ENCODE measurements around the gene CAV1. TPM values are rescaled to one million over a fixed set of nuclear protein-coding genes. Genes with fewer than 3 reads are reported as not detected.
"Not testable (repeated sequence)": the region's sequence is repeated elsewhere in the genome, so short reads cannot be mapped to it uniquely, and the experiment has no call there.

The CAV1 gene
- total RNA-seq, 1 donor from 2014 or later, result 15.8 TPM

DNA sequence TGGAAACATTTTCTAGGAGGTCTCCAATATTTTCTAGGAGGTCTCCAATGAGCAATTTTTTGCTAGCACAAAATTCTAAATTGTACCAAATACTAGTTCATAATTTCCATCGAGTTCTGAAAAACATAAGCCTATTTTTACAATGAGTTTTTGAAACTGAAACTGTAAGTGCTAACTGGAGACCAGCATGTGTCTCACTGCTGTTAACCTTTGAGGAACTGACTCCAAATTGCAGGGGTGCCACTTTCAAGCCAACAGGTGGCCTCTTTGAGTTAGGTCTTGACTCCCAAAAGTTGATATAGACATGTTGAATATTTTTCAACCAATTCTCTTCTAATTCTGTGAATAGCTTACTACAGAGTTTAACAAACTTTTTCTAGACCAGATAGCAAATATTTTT lies 58.8 kb downstream of the CAV1 start:
- no peak overlapping the region for H3K4me3 ChIP-seq (ENCODE audit: low read depth, low read length)
- no peaks in the 10 kb centered on the region for H3K36me3 ChIP-seq (ENCODE audit: control insufficient read depth, insufficient read depth, low read length)
- TF ChIP-seq, protein P1, sequence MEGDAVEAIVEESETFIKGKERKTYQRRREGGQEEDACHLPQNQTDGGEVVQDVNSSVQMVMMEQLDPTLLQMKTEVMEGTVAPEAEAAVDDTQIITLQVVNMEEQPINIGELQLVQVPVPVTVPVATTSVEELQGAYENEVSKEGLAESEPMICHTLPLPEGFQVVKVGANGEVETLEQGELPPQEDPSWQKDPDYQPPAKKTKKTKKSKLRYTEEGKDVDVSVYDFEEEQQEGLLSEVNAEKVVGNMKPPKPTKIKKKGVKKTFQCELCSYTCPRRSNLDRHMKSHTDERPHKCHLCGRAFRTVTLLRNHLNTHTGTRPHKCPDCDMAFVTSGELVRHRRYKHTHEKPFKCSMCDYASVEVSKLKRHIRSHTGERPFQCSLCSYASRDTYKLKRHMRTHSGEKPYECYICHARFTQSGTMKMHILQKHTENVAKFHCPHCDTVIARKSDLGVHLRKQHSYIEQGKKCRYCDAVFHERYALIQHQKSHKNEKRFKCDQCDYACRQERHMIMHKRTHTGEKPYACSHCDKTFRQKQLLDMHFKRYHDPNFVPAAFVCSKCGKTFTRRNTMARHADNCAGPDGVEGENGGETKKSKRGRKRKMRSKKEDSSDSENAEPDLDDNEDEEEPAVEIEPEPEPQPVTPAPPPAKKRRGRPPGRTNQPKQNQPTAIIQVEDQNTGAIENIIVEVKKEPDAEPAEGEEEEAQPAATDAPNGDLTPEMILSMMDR (IDR thresholded peaks at IDR 0.05; ENCODE audit: insufficient read depth, low read length, poor library complexity, severe bottlenecking), result no peak
- no peak for DNase-seq (ENCODE audit: low read depth)
- no peaks in the 10 kb centered on the region for H3K27me3 ChIP-seq (ENCODE audit: control insufficient read depth, insufficient read depth, low read length)

GRCh38 chr7:116584721-116585120 lies 59.9 kb downstream of the CAV1 start:
- TF ChIP-seq, protein P1 (IDR thresholded peaks at IDR 0.05; ENCODE audit: insufficient read depth, low read length, poor library complexity, severe bottlenecking), result no peak
- no peaks in the 10 kb centered on the region for H3K27me3 ChIP-seq (ENCODE audit: control insufficient read depth, insufficient read depth, low read length)
- DNase-seq (ENCODE audit: low read depth), result no peak
- H3K4me3 ChIP-seq (ENCODE audit: low read depth, low read length), result no peak overlapping the region
- no peaks in the 10 kb centered on the region for H3K36me3 ChIP-seq (ENCODE audit: control insufficient read depth, insufficient read depth, low read length)

DNA sequence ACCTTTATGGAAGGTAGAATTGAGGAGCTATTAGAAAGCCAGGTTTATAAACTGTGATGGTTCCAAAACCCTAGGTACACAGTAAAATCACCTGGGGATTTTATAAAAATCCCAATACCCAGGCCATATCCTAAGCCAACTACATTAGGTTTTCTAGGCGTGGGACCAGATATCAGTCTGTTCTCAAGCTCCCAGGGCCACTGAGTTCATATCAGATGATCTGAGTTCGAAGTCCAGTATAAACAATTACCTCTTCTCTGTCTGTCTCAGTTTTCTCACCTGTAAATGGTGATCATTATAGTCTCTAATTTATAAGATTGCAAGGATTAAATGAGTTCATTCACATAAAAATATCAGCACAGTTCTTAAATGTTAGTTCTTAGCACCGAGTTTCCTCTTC lies 60.6 kb downstream of the CAV1 start:
- no peaks in the 10 kb centered on the region for H3K27me3 ChIP-seq (ENCODE audit: control insufficient read depth, insufficient read depth, low read length)
- TF ChIP-seq, protein P1 (IDR thresholded peaks at IDR 0.05; ENCODE audit: insufficient read depth, low read length, poor library complexity, severe bottlenecking), result no peak
- DNase-seq (ENCODE audit: low read depth), result no peak

GRCh38 chr7:116585967-116586366 lies 61.1 kb downstream of the CAV1 start:
- DNase-seq (ENCODE audit: low read depth), result no peak
- TF ChIP-seq, protein P1 (IDR thresholded peaks at IDR 0.05; ENCODE audit: insufficient read depth, low read length, poor library complexity, severe bottlenecking), result no peak

More for the DNA sequence above, 60.6 kb downstream of the CAV1 start:
- no peak overlapping the region for H3K4me3 ChIP-seq (ENCODE audit: low read depth, low read length)
- no peaks in the 10 kb centered on the region for H3K36me3 ChIP-seq (ENCODE audit: control insufficient read depth, insufficient read depth, low read length)

DNA sequence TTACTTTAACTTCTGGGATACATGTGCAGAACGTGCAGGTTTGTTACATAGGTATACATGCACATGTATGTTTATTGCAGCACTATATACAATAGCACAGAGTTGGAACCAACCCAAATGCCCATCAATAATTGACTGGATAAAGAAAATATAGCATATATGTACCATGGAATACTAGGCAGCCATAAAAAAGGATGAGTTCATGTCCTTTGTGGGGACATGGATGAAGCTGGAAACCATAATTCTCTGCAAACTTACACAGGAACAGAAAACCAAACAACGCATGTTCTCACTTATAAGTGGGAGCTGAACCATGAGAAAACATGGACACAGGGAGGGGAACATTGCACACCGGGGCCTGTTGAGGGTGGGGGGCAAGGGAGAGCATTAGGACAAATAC lies 62.4 kb downstream of the CAV1 start:
- not testable (repeated sequence) for H3K4me3 ChIP-seq (ENCODE audit: low read depth, low read length); DNase-seq (ENCODE audit: low read depth); H3K27me3 ChIP-seq (ENCODE audit: control insufficient read depth, insufficient read depth, low read length); H3K36me3 ChIP-seq (ENCODE audit: control insufficient read depth, insufficient read depth, low read length)

More at GRCh38 chr7:116585967-116586366, 61.1 kb downstream of the CAV1 start:
- Histone ChIP-seq H3K36me3 (ENCODE audit: control insufficient read depth, insufficient read depth, low read length) (no peaks in the 10 kb centered on the region), H3K4me3 (ENCODE audit: low read depth, low read length) (no peak overlapping the region), H3K27me3 (ENCODE audit: control insufficient read depth, insufficient read depth, low read length) (no peaks in the 10 kb centered on the region)

- Histone ChIP-seq H3K4me3 (ENCODE audit: low read depth, low read length) (no peak overlapping the region), H3K27me3 (ENCODE audit: control insufficient read depth, insufficient read depth, low read length) (no peaks in the 10 kb centered on the region), H3K36me3 (ENCODE audit: control insufficient read depth, insufficient read depth, low read length) (no peaks in the 10 kb centered on the region)
- no peak for DNase-seq (ENCODE audit: low read depth)
- TF ChIP-seq, protein P1 (IDR thresholded peaks at IDR 0.05; ENCODE audit: insufficient read depth, low read length, poor library complexity, severe bottlenecking), result no peak
Measured at GRCh38 chr7:116588225-116588624, 63.4 kb downstream of the CAV1 start.

Measured in kidney epithelial cell (primary cell).